MM.1S (cell line): ENCODE data around the gene EDEM1.
"Not testable (repeated sequence)": the region's sequence is repeated elsewhere in the genome, so short reads cannot be mapped to it uniquely, and the experiment has no call there.

ENCODE experiments used
- DNase-seq: peaks from one replicate; pipeline ENCODE4 v3.0.0-alpha.2; 2015
- H2AFZ ChIP-seq: fragments of 300-600 bp; sonication (generic); 2 replicates; pipeline ENCODE4 v1.6.0; 2016; ENCODE audit warnings: antibody characterized with exemption, low read length
- H3F3A ChIP-seq: fragments of 300-600 bp; sonication (generic); 2 replicates; pipeline ENCODE4 v1.6.1; 2016; ENCODE audit warnings: mild to moderate bottlenecking, antibody characterized with exemption, low read length, moderate library complexity, mixed read lengths; ENCODE audit not compliant: insufficient read depth
- H3K27ac ChIP-seq: fragments of 300-600 bp; sonication (generic); 2 replicates; pipeline ENCODE4 v1.5.1; 2016; ENCODE audit warnings: mild to moderate bottlenecking, low read length
- H3K27me3 ChIP-seq: fragments of 300-600 bp; sonication (generic); replicated peaks from 2 replicates; pipeline ENCODE4 v1.6.0; 2016; ENCODE audit warnings: low read length; ENCODE audit not compliant: insufficient read depth
- H3K36me3 ChIP-seq: fragments of 300-600 bp; sonication (generic); replicated peaks from 2 replicates; pipeline ENCODE4 v1.6.1; 2016; ENCODE audit warnings: mild to moderate bottlenecking, low read length, mixed read lengths; ENCODE audit not compliant: insufficient read depth
- H3K4me1 ChIP-seq: fragments of 300-600 bp; sonication (generic); 2 replicates; pipeline ENCODE4 v1.6.1; 2016; ENCODE audit warnings: low read length, mixed read lengths
- H3K4me2 ChIP-seq: fragments of 300-600 bp; sonication (generic); 2 replicates; pipeline ENCODE4 v1.6.0; 2016; ENCODE audit warnings: low read depth, low read length
- H3K4me3 ChIP-seq: fragments of 300-600 bp; sonication (generic); 2 replicates; pipeline ENCODE4 v1.5.1; 2016; ENCODE audit warnings: low read length, mixed read lengths
- H3K79me2 ChIP-seq: fragments of 300-600 bp; sonication (generic); 2 replicates; pipeline ENCODE4 v1.6.1; 2016; ENCODE audit warnings: mixed run types, low read length, mixed read lengths
- H3K9ac ChIP-seq: fragments of 300-600 bp; sonication (generic); 2 replicates; pipeline ENCODE4 v1.6.1; 2016; ENCODE audit warnings: low read length, mixed read lengths
- H3K9me2 ChIP-seq: fragments of 300-600 bp; sonication (generic); replicated peaks from 2 replicates; pipeline ENCODE4 v1.6.1; 2016; ENCODE audit warnings: mild to moderate bottlenecking, low read length, mixed read lengths; ENCODE audit not compliant: insufficient read depth
- H3K9me3 ChIP-seq: fragments of 300-600 bp; sonication (generic); replicated peaks from 2 replicates; pipeline ENCODE4 v1.6.1; 2016; ENCODE audit warnings: mild to moderate bottlenecking, low read length, mixed read lengths; ENCODE audit not compliant: insufficient read depth
- H4K20me1 ChIP-seq: fragments of 300-600 bp; sonication (generic); 2 replicates; pipeline ENCODE4 v1.6.1; 2016; ENCODE audit warnings: mild to moderate bottlenecking, low read length, moderate library complexity, mixed read lengths; ENCODE audit not compliant: insufficient read depth
- EZH2 ChIP-seq: fragments of 300-600 bp; sonication (generic); optimal IDR thresholded peaks from 2 replicates; pipeline ENCODE3; 2017; ENCODE audit warnings: low read depth, mild to moderate bottlenecking, antibody characterized with exemption, low read length, mixed read lengths
- EZH2phosphoT487 ChIP-seq: fragments of 300-600 bp; sonication (generic); IDR thresholded peaks from 2 replicates; pipeline ENCODE4 v1.6.1; 2018; ENCODE audit warnings: antibody characterized with exemption, low read length
- TF ChIP-seq, protein P1 (sequence below): fragments of 300-600 bp; sonication (generic); IDR thresholded peaks from 2 replicates; pipeline ENCODE4 v1.5.1; 2016; ENCODE audit warnings: antibody characterized with exemption, low read length, mixed read lengths

The EDEM1 gene

DNA sequence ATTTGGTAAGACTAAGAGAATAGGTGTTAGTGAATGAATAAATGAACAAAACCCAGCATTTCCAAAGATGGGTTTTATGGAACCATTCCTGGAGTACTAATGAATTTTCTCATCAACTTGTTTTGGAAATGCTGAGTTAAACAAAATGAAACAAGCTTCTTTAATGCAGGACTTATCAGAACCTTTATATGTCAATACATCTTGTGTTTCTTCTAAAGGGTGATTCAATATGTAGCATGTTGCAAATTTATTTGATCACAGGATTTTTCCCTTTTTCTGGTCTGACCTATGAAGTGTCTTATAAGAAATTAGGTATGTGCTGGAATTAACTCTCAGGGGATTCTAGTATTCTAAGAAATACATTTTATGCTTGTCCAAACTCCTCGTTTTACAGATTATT lies 53.2 kb downstream of the EDEM1 start:
- H3K9me2 ChIP-seq: no peaks in the 10 kb centered on the region
- H3K4me2 ChIP-seq: no peak overlapping the region
- no peak for TF ChIP-seq EZH2
- TF ChIP-seq, protein P1, sequence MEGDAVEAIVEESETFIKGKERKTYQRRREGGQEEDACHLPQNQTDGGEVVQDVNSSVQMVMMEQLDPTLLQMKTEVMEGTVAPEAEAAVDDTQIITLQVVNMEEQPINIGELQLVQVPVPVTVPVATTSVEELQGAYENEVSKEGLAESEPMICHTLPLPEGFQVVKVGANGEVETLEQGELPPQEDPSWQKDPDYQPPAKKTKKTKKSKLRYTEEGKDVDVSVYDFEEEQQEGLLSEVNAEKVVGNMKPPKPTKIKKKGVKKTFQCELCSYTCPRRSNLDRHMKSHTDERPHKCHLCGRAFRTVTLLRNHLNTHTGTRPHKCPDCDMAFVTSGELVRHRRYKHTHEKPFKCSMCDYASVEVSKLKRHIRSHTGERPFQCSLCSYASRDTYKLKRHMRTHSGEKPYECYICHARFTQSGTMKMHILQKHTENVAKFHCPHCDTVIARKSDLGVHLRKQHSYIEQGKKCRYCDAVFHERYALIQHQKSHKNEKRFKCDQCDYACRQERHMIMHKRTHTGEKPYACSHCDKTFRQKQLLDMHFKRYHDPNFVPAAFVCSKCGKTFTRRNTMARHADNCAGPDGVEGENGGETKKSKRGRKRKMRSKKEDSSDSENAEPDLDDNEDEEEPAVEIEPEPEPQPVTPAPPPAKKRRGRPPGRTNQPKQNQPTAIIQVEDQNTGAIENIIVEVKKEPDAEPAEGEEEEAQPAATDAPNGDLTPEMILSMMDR: no peak
- no peak for TF ChIP-seq EZH2phosphoT487
- no peaks in the 10 kb centered on the region for H3K9me3 ChIP-seq
- H3K36me3 ChIP-seq: no peaks in the 10 kb centered on the region
- no peaks in the 10 kb centered on the region for H3K27me3 ChIP-seq
- no peaks in the 10 kb centered on the region for H3K79me2 ChIP-seq
- peaks cover 5% of the 10 kb centered on the region for H3K4me1 ChIP-seq
- H4K20me1 ChIP-seq: no peaks in the 10 kb centered on the region
- H2AFZ ChIP-seq: no peak overlapping the region
- no peak overlapping the region for H3K9ac ChIP-seq
- H3F3A ChIP-seq: 0 out of 2 replicates have a peak, but pooled peaks cover 3% of the 10 kb centered on the region
- DNase-seq: no peak
- H3K4me3 ChIP-seq: no peak overlapping the region
- H3K27ac ChIP-seq: no peak overlapping the region

DNA sequence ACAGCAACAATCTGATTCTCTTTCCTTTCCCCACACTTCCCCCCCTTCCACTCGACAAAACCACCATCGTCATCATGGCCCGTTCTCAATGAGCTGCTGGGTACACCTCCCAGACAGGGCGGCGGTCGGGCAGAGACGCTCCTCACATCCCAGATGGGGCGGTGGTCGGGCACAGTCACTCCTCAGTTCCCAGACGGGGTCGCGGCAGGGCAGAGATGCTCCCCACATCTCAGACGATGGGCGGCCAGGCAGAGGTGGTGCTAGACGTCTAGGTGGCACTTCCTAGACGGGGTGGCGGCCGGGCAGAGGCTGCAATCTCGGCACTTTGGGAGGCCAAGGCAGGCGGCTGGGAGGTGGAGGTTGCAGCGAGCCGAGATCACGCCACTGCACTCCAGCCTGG lies 55.3 kb downstream of the EDEM1 start:
- H2AFZ ChIP-seq, DNase-seq, H3K9ac ChIP-seq, H3K27me3 ChIP-seq, H3K4me3 ChIP-seq, H3K27ac ChIP-seq, H3K9me2 ChIP-seq, H3F3A ChIP-seq, H3K4me2 ChIP-seq, H3K9me3 ChIP-seq, H3K79me2 ChIP-seq, H4K20me1 ChIP-seq, H3K36me3 ChIP-seq: not testable (repeated sequence)
- H3K4me1 ChIP-seq: peaks cover 13% of the 10 kb centered on the region

- Histone ChIP-seq H3F3A (no peaks in the 10 kb centered on the region; the same call in 1 of the 2 replicates), H3K4me1 (peaks cover 13% of the 10 kb centered on the region), H3K9me3 (no peaks in the 10 kb centered on the region), H3K4me3 (no peak overlapping the region), H3K27ac (peak overlapping the region; percentile 22; the same call in 1 of the 2 replicates), H3K79me2 (no peaks in the 10 kb centered on the region), H3K9ac (no peak overlapping the region), H3K27me3 (no peaks in the 10 kb centered on the region), H3K4me2 (no peak overlapping the region), H4K20me1 (no peaks in the 10 kb centered on the region), H2AFZ (peak overlapping the region; percentile 39), H3K9me2 (no peaks in the 10 kb centered on the region), H3K36me3 (no peaks in the 10 kb centered on the region)
- TF ChIP-seq EZH2phosphoT487 (no peak), EZH2 (no peak)
- TF ChIP-seq, protein P1: no peak
- DNase-seq: peak; percentile 75
Measured at GRCh38 chr3:5245927-5246326, 58.4 kb downstream of the EDEM1 start.

GRCh38 chr3:5248822-5249221 lies 61.3 kb downstream of the EDEM1 start:
- Histone ChIP-seq H3K36me3 (no peaks in the 10 kb centered on the region), H3K9ac (no peak overlapping the region), H3K4me1 (peaks cover 13% of the 10 kb centered on the region), H3K27ac (no peak overlapping the region), H3K27me3 (no peaks in the 10 kb centered on the region), H3K9me2 (no peaks in the 10 kb centered on the region), H3F3A (no peaks in the 10 kb centered on the region; the same call in 1 of the 2 replicates), H3K9me3 (no peaks in the 10 kb centered on the region), H2AFZ (no peak overlapping the region), H4K20me1 (no peaks in the 10 kb centered on the region), H3K4me2 (no peak overlapping the region), H3K4me3 (no peak overlapping the region), H3K79me2 (no peaks in the 10 kb centered on the region)
- no peak for DNase-seq
- TF ChIP-seq EZH2: no peak
- TF ChIP-seq, protein P1: no peak
- TF ChIP-seq EZH2phosphoT487: no peak
